Ectodermal cell (in vitro differentiated cells): ENCODE data around the gene ACBD5.

Experiments used
- H3K27ac ChIP-seq: 2 replicates; pipeline ENCODE4 v1.7.0; 2013; ENCODE audit warnings: mild to moderate bottlenecking, low read depth, low read length; ENCODE audit not compliant: insufficient read depth, poor library complexity, severe bottlenecking
- H3K27me3 ChIP-seq: 2 replicates; pipeline ENCODE4 v1.7.0; 2013; ENCODE audit warnings: mild to moderate bottlenecking, low read length; ENCODE audit not compliant: insufficient read depth, control insufficient read depth, poor library complexity, severe bottlenecking
- H3K36me3 ChIP-seq: one replicate; pipeline ENCODE4 v1.7.0; 2013; ENCODE audit warnings: low read length; ENCODE audit not compliant: control insufficient read depth, insufficient read depth
- H3K4me1 ChIP-seq: one replicate; pipeline ENCODE4 v1.7.0; 2013; ENCODE audit warnings: low read length; ENCODE audit not compliant: control insufficient read depth, insufficient read depth
- H3K4me3 ChIP-seq: 2 replicates; pipeline ENCODE4 v1.7.0; 2013; ENCODE audit warnings: low read depth, low read length, control low read depth; ENCODE audit not compliant: insufficient read depth
- H3K9me3 ChIP-seq: 2 replicates; pipeline ENCODE4 v1.7.0; 2013; ENCODE audit warnings: mild to moderate bottlenecking, low read length, moderate library complexity; ENCODE audit not compliant: control insufficient read depth
- WGBS, 2 experiments: methylation state at CpG; one replicate each; pipeline ENCODE4 v1.1.7; 2013; ENCODE audit warnings: missing lambda C conversion rate in 2 of 2; 5-methylcytosine and 5-hydroxymethylcytosine counted together

Gene ACBD5

DNA sequence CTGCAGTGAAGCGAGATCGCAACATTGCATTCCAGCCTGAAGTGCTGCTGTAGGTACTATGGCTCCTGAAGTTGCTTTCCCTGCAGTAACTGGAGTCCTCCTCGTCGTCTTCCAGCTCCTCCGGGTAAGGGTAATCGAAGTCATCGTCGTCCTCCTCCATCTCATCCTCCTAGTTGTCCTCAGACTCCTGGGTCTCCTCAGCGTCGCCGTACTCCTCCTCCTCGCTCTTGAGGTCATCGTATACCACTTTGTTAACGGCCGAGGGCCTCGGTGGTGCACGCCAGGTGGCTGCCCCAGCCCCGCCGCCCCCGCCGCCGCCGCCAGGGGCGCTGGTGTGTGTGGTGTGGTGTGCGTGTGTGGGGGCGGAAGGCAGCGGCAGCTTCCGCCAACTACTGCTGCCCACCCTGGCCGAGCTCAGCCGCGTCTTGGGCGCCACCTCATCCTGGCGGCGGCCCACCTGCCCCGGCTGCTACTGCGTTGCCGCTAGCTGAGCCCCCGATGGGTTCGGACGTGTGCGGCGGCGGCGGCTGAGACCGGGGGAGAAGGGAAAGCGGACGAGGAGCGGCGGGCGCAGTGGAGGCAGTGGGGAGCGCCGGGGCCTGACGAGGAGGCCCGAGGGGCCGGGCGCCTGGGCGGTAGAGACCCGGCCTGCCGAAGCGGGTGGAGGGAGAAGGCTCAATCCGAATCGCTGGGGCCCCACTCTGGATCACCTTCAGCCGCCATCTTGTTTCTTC is 11.8 kb upstream of the ACBD5 start:
- Histone ChIP-seq H3K4me1 (no peaks in the 10 kb centered on the region), H3K36me3 (no peaks in the 10 kb centered on the region), H3K4me3 (no peak overlapping the region), H3K9me3 (no peaks in the 10 kb centered on the region), H3K27ac (no peak overlapping the region), H3K27me3 (peaks cover 5% of the 10 kb centered on the region)
- 89 to 92% methylated on average over 62 of the region's 63 CpGs for whole genome bisulfite sequencing, 2 experiments

DNA sequence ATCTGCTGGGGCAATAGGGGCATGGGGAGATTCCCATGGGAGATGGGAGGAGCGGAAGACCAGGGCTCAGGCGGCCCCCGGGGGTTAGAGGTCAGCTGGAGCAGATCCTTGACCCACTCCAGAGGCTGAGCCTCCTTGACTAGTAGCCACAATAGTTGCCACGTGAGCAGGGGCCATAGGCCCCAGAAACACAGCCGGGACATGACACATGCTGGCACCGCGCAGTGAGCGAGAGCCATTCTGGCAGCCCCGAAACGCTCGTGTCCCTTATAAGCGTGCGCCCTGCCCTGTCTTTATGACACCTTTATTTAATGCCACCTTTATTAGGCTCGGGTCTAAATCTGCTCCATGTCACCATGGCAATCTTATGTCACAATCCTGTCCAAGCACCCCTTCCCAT is 11.0 kb upstream of the ACBD5 start:
- Histone ChIP-seq H3K36me3 (no peaks in the 10 kb centered on the region), H3K27me3 (no peaks in the 10 kb centered on the region), H3K4me3 (no peak overlapping the region), H3K4me1 (no peaks in the 10 kb centered on the region), H3K9me3 (no peaks in the 10 kb centered on the region), H3K27ac (no peak overlapping the region)
- WGBS, 2 experiments, result 95 to 98% methylated on average over 14 of the region's 14 CpGs

DNA sequence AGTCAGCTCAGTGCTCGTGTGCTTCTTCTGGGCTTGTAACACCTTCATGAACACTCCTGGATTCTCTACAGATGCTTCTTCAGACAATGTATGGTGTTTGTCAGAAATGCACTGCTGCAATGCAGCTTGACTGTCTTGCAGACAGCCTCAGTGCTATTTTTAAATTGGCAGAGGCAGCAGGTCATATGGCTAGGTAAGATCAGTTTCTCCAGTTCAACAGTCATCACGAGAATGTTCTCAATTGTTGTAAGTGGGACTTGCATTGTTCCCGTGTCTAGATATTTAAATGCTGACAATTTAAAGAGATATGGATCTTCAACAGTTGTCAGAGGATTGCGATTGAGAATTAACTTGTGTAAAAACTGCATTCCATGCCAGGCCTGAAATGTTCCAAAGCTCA is 7.6 kb upstream of the ACBD5 start:
- Histone ChIP-seq H3K36me3 (no peaks in the 10 kb centered on the region), H3K9me3 (no peaks in the 10 kb centered on the region), H3K4me3 (no peak overlapping the region), H3K27ac (no peak overlapping the region), H3K4me1 (peaks cover 11% of the 10 kb centered on the region), H3K27me3 (no peaks in the 10 kb centered on the region)
- 92% methylated on average over 4 of the region's 4 CpGs for WGBS, 2 experiments

DNA sequence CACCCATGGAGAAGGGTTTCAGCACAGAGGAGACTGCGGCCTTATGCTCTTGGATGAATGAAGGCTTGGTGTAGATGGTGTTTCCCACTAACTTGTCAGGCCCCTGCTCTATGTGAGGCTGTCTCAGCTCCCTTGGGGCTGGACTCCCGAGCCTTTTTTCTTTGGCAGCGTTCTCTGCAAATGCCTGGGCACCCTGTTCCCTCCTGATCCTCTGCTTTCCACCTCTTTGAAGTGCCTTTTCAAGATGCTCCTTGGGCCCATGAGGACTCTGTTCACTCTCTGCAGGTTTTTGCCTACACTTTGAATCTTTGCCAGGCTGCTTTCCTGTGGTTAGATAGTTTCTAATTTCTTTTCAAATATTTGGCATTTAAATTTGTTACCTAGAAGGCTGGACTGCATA is 6.8 kb upstream of the ACBD5 start:
- Histone ChIP-seq H3K4me3 (no peak overlapping the region), H3K9me3 (no peaks in the 10 kb centered on the region), H3K27me3 (no peaks in the 10 kb centered on the region), H3K27ac (no peak overlapping the region), H3K36me3 (no peaks in the 10 kb centered on the region), H3K4me1 (peaks cover 12% of the 10 kb centered on the region)
- 92 to 94% methylated on average over 3 of the region's 3 CpGs for WGBS, 2 experiments

DNA sequence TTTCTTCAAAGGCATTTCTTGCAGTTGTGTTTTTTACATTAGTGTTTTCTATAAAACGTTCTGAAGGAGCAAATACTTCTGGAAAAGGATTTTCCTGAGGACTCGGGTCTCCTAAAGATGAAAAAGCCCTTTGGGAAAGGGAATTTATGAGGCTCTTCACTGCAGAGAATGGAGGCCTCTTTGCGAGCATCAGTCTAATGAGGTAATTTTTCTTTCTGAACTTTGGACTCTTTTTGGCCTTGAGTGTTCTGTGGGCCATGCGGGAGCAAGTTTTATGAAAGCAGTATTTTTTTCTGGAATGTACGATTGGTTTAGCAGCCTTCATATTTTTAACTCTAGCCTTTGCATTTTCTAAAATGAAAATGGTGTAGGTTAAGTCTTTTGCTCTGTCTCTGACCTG is 6.4 kb upstream of the ACBD5 start:
- no peaks in the 10 kb centered on the region for H3K36me3 ChIP-seq
- peaks cover 12% of the 10 kb centered on the region for H3K4me1 ChIP-seq
- WGBS, 2 experiments, result 95% methylated on average over 5 of the region's 5 CpGs
- H3K4me3 ChIP-seq, result no peak overlapping the region
- no peaks in the 10 kb centered on the region for H3K9me3 ChIP-seq
- H3K27ac ChIP-seq, result no peak overlapping the region
- no peaks in the 10 kb centered on the region for H3K27me3 ChIP-seq

DNA sequence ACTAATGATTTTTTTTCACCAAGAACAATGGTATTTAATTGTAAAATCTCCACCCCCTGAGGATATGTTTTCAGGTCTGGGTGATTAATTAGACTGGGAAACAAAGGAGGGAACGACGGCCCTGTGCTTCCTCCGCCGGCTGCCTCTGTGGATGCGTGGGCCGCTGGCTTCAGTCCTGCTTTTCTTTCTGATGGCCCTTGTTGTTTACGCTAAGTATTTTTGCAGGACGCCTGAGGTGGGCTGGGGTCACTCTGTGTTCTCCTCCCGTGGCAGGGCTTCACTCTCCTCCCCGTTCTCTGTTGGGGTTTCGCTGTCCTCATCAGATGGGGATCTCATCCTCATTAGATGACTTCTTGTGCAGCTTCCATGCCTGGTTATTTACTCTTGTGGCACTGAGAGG is 5.2 kb upstream of the ACBD5 start:
- no peaks in the 10 kb centered on the region for H3K36me3 ChIP-seq
- no peak overlapping the region for H3K27ac ChIP-seq
- no peak overlapping the region for H3K4me3 ChIP-seq
- WGBS, 2 experiments, result 66 to 72% methylated on average over 10 of the region's 11 CpGs
- H3K27me3 ChIP-seq, result no peaks in the 10 kb centered on the region
- H3K4me1 ChIP-seq, result peaks cover 12% of the 10 kb centered on the region
- H3K9me3 ChIP-seq, result no peaks in the 10 kb centered on the region

DNA sequence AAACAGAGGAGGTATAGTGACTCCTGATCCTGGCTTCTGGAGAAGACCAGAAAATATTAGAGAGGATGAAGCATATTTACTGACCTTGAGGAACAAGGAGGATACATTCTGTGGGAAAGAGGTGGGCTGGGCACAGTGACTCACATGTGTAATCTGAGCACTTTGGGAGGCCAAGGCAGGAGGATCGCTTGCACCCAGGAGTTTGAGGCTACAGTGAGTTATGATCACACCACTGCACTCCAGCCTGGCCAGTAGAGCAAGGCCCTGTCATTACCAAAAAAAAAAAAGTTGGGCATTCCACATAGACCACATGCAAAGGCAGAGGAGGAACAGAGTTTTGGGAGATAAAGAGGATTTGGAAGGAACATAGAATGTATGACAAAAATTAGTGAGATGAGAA is 4.4 kb upstream of the ACBD5 start:
- Histone ChIP-seq H3K4me3 (no peak overlapping the region), H3K4me1 (peaks cover 12% of the 10 kb centered on the region), H3K27me3 (no peaks in the 10 kb centered on the region), H3K36me3 (no peaks in the 10 kb centered on the region), H3K27ac (no peak overlapping the region), H3K9me3 (no peaks in the 10 kb centered on the region)
- 86 to 96% methylated on average over 1 of the region's 1 CpG for WGBS, 2 experiments

DNA sequence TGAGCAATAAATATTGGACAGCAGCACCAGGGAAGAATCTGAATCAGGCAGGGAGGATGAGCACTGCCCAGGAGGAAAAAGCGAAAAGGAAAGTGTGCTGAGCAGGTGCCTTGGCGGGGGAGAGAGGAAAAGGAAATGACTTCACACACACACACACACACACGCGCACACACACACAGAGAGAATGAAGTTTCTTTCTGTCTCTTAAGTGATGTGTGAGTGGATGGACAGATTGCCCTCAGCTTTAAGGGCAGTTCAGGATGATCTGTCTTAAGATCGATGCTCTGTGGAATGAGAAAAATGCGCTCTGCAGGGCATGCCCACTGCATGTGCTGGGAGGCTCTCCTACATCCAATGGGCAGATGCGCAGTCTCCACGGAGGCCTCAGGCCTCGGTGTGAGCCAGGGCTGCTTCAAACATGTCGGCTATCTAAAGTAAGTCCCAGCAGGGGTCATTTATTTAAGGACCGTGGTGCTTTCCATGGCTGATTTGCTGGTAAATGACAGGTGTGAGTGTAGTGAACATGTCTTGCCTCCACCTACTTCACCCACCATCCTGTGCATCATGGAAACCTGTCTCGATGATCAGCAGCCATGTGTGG is 2.5 kb upstream of the ACBD5 start:
- Histone ChIP-seq H3K4me1 (peaks cover 12% of the 10 kb centered on the region), H3K9me3 (no peaks in the 10 kb centered on the region), H3K4me3 (peak overlapping the region; percentile 78), H3K27me3 (no peaks in the 10 kb centered on the region), H3K36me3 (no peaks in the 10 kb centered on the region), H3K27ac (peak overlapping the region; percentile 96)
- 7 to 20% methylated on average over 9 to 10 of the region's 12 CpGs for WGBS, 2 experiments

DNA sequence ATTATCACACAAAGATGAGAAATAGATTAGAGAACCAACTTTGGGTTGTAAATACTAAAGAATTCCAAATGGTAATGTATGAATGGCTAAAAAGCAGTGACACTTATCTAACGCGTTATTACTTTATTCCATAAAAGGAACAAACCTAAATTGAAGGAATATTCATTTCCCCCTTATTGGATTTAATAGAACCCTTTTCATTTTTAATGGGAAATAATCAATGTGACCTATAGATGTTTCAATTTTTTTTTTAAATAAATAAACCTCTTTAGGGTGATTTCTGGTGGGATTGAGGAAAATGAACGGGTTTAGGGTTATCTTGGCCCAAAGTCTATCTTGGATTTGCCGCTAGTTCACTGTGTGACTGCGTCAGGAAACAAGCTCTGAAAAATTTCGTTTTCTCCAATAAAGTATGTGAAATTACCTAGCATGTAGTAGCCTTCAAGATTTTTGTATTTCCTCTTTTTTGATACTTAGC is 1.9 kb upstream of the ACBD5 start:
- Histone ChIP-seq H3K4me1 (peaks cover 12% of the 10 kb centered on the region), H3K27me3 (no peaks in the 10 kb centered on the region), H3K9me3 (no peaks in the 10 kb centered on the region), H3K36me3 (no peaks in the 10 kb centered on the region), H3K27ac (peak overlapping the region; percentile 96), H3K4me3 (peak overlapping the region; percentile 78)
- 0 to 1% methylated on average over 4 of the region's 6 CpGs for WGBS, 2 experiments

DNA sequence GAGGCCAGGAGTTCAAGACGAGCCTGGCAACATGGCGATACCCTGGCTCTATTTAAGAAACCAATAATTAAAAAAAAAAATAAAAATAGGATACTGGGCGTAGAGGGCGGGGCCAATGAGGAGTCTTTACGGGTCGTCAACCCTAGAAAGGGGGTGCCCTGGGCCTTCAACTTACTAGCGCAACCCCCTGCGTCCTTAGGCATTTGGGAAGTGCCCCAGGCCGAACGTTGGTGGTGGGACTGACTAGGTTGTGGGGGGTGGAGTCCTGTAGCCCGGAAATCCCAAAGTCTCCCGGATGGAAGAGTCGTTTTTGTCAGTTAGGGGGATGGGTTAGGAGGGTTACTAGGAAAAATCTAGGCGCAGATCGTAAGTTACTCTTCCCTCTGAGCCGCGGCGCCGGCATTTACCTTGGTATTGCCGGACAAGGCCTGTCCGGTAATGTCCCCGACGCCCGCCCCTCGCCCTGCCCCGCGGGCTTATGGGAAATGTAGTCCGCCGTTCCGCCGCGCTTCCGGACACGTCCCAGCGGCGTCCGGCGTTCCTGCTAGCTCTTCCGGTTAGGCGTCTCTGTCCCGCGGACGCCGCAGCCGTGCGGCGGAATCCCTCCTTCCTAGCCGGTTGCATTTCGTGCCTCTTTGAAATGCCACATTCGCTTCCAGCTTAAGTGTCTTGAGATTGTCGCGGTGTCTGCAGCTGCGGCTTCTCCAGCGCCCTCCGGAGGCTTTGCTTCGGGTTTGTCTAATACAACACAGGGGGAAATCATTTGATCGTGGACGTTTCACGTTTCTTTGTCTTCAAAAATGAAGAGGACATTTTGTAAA is 1.3 kb upstream of the ACBD5 start:
- 0 to 1% methylated on average over 57 to 59 of the region's 59 CpGs for WGBS, 2 experiments
- H3K27me3 ChIP-seq, result no peaks in the 10 kb centered on the region
- no peaks in the 10 kb centered on the region for H3K36me3 ChIP-seq
- peak overlapping the region; percentile 78 for H3K4me3 ChIP-seq
- H3K27ac ChIP-seq, result peak overlapping the region; percentile 96
- peaks cover 12% of the 10 kb centered on the region for H3K4me1 ChIP-seq
- H3K9me3 ChIP-seq, result no peaks in the 10 kb centered on the region
